Spinal cord (tissue), 10 donors: ENCODE data around the gene C1D. TPM values are rescaled to one million over a fixed set of nuclear protein-coding genes. Genes with fewer than 3 reads are reported as not detected.

Experiments used
- DNase-seq, 6 donors: peaks; one replicate each; pipeline versions ENCODE4 v3.0.0 to v3.0.0-alpha.2; 2013 to 2015; ENCODE audit warnings: low spot score in 6 of 6, low read depth in 4 of 6
- H3K27ac ChIP-seq: one replicate; pipeline ENCODE4 v1.5.1; 2013; ENCODE audit warnings: low read depth, low read length, control low read depth
- H3K27me3 ChIP-seq: one replicate; pipeline ENCODE4 v1.6.1; 2013; ENCODE audit warnings: low read length; ENCODE audit not compliant: control insufficient read depth, insufficient read depth
- H3K36me3 ChIP-seq: one replicate; pipeline ENCODE4 v1.6.1; 2013; ENCODE audit warnings: low read length; ENCODE audit not compliant: control insufficient read depth, insufficient read depth
- H3K4me1 ChIP-seq: one replicate; pipeline ENCODE4 v1.6.1; 2013; ENCODE audit warnings: low read length; ENCODE audit not compliant: control insufficient read depth, insufficient read depth
- H3K4me3 ChIP-seq: one replicate; pipeline ENCODE4 v1.5.1; 2013; ENCODE audit warnings: low read depth, low read length, control low read depth
- H3K9me3 ChIP-seq: one replicate; pipeline ENCODE4 v1.6.1; 2013; ENCODE audit warnings: low read length; ENCODE audit not compliant: control insufficient read depth, insufficient read depth
- WGBS: methylation state at CpG from one replicate; pipeline ENCODE4 v1.1.5; 2013; ENCODE audit warnings: missing lambda C conversion rate; ENCODE audit not compliant: insufficient coverage; 5-methylcytosine and 5-hydroxymethylcytosine counted together
- polyA plus RNA-seq, 2 donors: library from polyadenylated mRNA; unstranded; fragments of 120-200 nt; gene quantifications; one replicate each; pipeline ENCODE4 v1.2.1, GENCODE V29; 2013; ENCODE audit not compliant: insufficient read length in 2 of 2
- total RNA-seq, 2 donors: library from RNA; depleted of rRNA in 1 of 2; stranded (reverse); fragments of 120-200 nt in 1 of 2; fragments of >200 nt in 1 of 2; gene quantifications; one replicate each; pipeline versions ENCODE4 v1.2.3 to v1.2.4, GENCODE V29; 2013 to 2014
- donor health status: healthy.

Gene C1D
- total and polyA plus RNA-seq, 4 donors: 19.5 to 49.6 (median 39.1) TPM

- Histone ChIP-seq H3K36me3 (no peaks in the 10 kb centered on the region), H3K27me3 (no peaks in the 10 kb centered on the region), H3K4me3 (no peak overlapping the region), H3K27ac (no peak overlapping the region), H3K4me1 (no peaks in the 10 kb centered on the region), H3K9me3 (no peaks in the 10 kb centered on the region)
- no peak for DNase-seq
- WGBS: 96% methylated on average over 6 of the region's 8 CpGs
Observed at GRCh38 chr2:68099260-68099659, 36.5 kb upstream of the C1D start.

- WGBS: no CpG with 5 or more reads among the region's 3 CpGs
- H3K27me3 ChIP-seq: no peaks in the 10 kb centered on the region
- no peak for DNase-seq
- no peak overlapping the region for H3K27ac ChIP-seq
- H3K36me3 ChIP-seq: no peaks in the 10 kb centered on the region
- no peaks in the 10 kb centered on the region for H3K4me1 ChIP-seq
- H3K9me3 ChIP-seq: no peaks in the 10 kb centered on the region
- H3K4me3 ChIP-seq: no peak overlapping the region
Observed at GRCh38 chr2:68098291-68098797, 35.5 kb upstream of the C1D start.

GRCh38 chr2:68094111-68094510 is 31.3 kb upstream of the C1D start:
- DNase-seq: no peak
- Histone ChIP-seq H3K9me3 (no peaks in the 10 kb centered on the region), H3K4me1 (no peaks in the 10 kb centered on the region), H3K4me3 (no peak overlapping the region), H3K27ac (no peak overlapping the region), H3K27me3 (no peaks in the 10 kb centered on the region), H3K36me3 (no peaks in the 10 kb centered on the region)
- WGBS: 82% methylated on average over 1 of the region's 1 CpG

GRCh38 chr2:68093634-68094033 is 30.8 kb upstream of the C1D start:
- Histone ChIP-seq H3K4me1 (no peaks in the 10 kb centered on the region), H3K9me3 (no peaks in the 10 kb centered on the region), H3K27me3 (no peaks in the 10 kb centered on the region), H3K4me3 (no peak overlapping the region), H3K36me3 (no peaks in the 10 kb centered on the region), H3K27ac (no peak overlapping the region)
- 80% methylated on average over 2 of the region's 2 CpGs for WGBS
- no peak for DNase-seq

- Histone ChIP-seq H3K9me3 (no peaks in the 10 kb centered on the region), H3K4me1 (no peaks in the 10 kb centered on the region), H3K36me3 (no peaks in the 10 kb centered on the region), H3K27me3 (no peaks in the 10 kb centered on the region), H3K27ac (no peak overlapping the region), H3K4me3 (no peak overlapping the region)
- 100% methylated on average over 1 of the region's 2 CpGs for WGBS
- no peak for DNase-seq
Observed at GRCh38 chr2:68091439-68092034, 28.7 kb upstream of the C1D start.

GRCh38 chr2:68089961-68090360 is 27.2 kb upstream of the C1D start:
- Histone ChIP-seq H3K36me3 (no peaks in the 10 kb centered on the region), H3K27ac (no peak overlapping the region), H3K9me3 (no peaks in the 10 kb centered on the region), H3K4me1 (no peaks in the 10 kb centered on the region), H3K27me3 (no peaks in the 10 kb centered on the region), H3K4me3 (no peak overlapping the region)
- DNase-seq: no peak
- WGBS: no CpG with 5 or more reads among the region's 1 CpG

GRCh38 chr2:68088940-68089339 is 26.1 kb upstream of the C1D start:
- H3K27ac ChIP-seq: no peak overlapping the region

GRCh38 chr2:68086166-68086565 is 23.4 kb upstream of the C1D start:
- Histone ChIP-seq H3K27ac (no peak overlapping the region), H3K4me1 (no peaks in the 10 kb centered on the region), H3K27me3 (no peaks in the 10 kb centered on the region), H3K36me3 (no peaks in the 10 kb centered on the region), H3K9me3 (no peaks in the 10 kb centered on the region), H3K4me3 (no peak overlapping the region)
- 85% methylated on average over 4 of the region's 4 CpGs for WGBS
- no peak for DNase-seq

More at GRCh38 chr2:68088940-68089339, 26.1 kb upstream of the C1D start:
- no CpG with 5 or more reads among the region's 2 CpGs for WGBS
- no peak overlapping the region for H3K4me3 ChIP-seq
- H3K9me3 ChIP-seq: no peaks in the 10 kb centered on the region
- H3K4me1 ChIP-seq: no peaks in the 10 kb centered on the region
- no peak for DNase-seq
- H3K27me3 ChIP-seq: no peaks in the 10 kb centered on the region
- no peaks in the 10 kb centered on the region for H3K36me3 ChIP-seq

- Histone ChIP-seq H3K36me3 (no peaks in the 10 kb centered on the region), H3K27me3 (no peaks in the 10 kb centered on the region), H3K27ac (no peak overlapping the region), H3K9me3 (no peaks in the 10 kb centered on the region), H3K4me1 (no peaks in the 10 kb centered on the region), H3K4me3 (no peak overlapping the region)
- WGBS: no CpG with 5 or more reads among the region's 1 CpG
- DNase-seq: no peak
Observed at GRCh38 chr2:68083346-68083745, 20.5 kb upstream of the C1D start.

- H3K36me3 ChIP-seq: no peaks in the 10 kb centered on the region
- no peak for DNase-seq
- H3K4me1 ChIP-seq: no peaks in the 10 kb centered on the region
- H3K9me3 ChIP-seq: no peaks in the 10 kb centered on the region
- H3K4me3 ChIP-seq: no peak overlapping the region
- no peaks in the 10 kb centered on the region for H3K27me3 ChIP-seq
- 86% methylated on average over 2 of the region's 6 CpGs for WGBS
- H3K27ac ChIP-seq: no peak overlapping the region
Observed at GRCh38 chr2:68074050-68074449, 11.2 kb upstream of the C1D start.
